Measurements from ENCODE around the gene TEX261.
A peak's percentile ranks its signal among the peaks of the same experiment; 100 is the strongest.

DNA sequence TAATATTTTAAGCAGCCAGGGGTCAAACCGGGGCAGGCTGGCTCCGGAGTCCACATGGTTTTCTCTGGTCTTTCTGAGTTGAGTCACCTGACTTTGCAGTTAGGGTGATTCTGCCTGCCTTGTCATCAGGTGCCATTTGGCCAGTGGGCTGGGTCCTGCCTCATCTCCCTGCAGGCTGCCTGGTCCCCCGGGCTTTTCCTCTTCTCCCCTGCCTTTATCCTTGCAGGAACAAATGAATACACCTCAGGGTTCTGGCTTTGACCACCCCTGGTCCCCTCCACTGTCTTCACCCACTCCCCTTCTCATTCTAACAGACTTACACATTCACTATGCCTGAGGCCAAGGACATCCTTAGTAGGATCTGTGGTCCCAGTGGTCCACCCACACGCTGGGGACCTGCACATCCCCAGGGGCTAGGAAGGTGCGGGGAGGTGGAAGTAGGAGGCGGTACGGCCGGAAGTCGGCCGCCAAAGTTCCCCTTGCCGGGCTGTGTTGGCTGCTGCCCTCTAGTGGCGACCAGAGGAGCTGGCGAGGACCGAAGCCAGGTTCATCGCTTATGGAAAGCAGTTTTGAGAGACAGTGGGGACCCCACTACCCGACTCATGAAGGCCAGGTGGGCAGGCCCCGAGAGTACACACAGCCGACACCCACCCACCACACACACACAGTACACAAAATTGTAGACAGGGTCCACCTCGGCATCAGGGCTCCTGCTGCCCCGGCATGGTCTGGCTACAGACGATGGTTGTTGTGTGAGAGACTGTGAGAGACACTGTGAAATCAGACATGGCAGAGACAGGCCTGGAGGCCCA, 6.3 kb upstream of the TEX261 start:
- TF ChIP-seq EP300 (IDR thresholded peaks at IDR 0.05), result no peak
- TF ChIP-seq POLR2A (IDR thresholded peaks at IDR 0.05), result no peak
- peak in 3 of 4 experiments; percentile 69 to 93 (median 77) for TF ChIP-seq CTCF (IDR thresholded peaks at IDR 0.05)
- no peak for TF ChIP-seq POLR2AphosphoS5 (IDR thresholded peaks at IDR 0.05)

All from gastroesophageal sphincter (tissue), 3 donors.